ENCODE results near the gene L1TD1. TPM values are rescaled to one million over a fixed set of nuclear protein-coding genes. Genes with fewer than 3 reads are reported as not detected.
"Not testable (repeated sequence)": the region's sequence is repeated elsewhere in the genome, so short reads cannot be mapped to it uniquely, and the experiment has no call there.

The L1TD1 gene
- total and polyA plus RNA-seq, 8 donors: 0.13 to 10.1 (median 1.2) TPM; not detected in 4

- DNase-seq: no peak
- H3K4me3 ChIP-seq: no peak overlapping the region
- H3K27ac ChIP-seq: no peak overlapping the region
- TF ChIP-seq, protein P1, sequence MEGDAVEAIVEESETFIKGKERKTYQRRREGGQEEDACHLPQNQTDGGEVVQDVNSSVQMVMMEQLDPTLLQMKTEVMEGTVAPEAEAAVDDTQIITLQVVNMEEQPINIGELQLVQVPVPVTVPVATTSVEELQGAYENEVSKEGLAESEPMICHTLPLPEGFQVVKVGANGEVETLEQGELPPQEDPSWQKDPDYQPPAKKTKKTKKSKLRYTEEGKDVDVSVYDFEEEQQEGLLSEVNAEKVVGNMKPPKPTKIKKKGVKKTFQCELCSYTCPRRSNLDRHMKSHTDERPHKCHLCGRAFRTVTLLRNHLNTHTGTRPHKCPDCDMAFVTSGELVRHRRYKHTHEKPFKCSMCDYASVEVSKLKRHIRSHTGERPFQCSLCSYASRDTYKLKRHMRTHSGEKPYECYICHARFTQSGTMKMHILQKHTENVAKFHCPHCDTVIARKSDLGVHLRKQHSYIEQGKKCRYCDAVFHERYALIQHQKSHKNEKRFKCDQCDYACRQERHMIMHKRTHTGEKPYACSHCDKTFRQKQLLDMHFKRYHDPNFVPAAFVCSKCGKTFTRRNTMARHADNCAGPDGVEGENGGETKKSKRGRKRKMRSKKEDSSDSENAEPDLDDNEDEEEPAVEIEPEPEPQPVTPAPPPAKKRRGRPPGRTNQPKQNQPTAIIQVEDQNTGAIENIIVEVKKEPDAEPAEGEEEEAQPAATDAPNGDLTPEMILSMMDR (IDR thresholded peaks at IDR 0.05): no peak
- TF ChIP-seq POLR2A (IDR thresholded peaks at IDR 0.05): no peak
- TF ChIP-seq POLR2AphosphoS5 (IDR thresholded peaks at IDR 0.05): no peak
- TF ChIP-seq EP300 (IDR thresholded peaks at IDR 0.05): no peak
- no peaks in the 10 kb centered on the region for H3K27me3 ChIP-seq
- peaks cover 4 to 21% (median 17%) of the 10 kb centered on the region in 4 donors for H3K9me3 ChIP-seq
- 63 to 87% (median 80%) methylated on average over 6 of the region's 6 CpGs for WGBS, 5 donors
- intact Hi-C loops (cut with DNase I; ENCODE audit: low total_unique reads): no loop called here
- no peaks in the 10 kb centered on the region for H3K36me3 ChIP-seq
- H3K4me1 ChIP-seq: no peaks in the 10 kb centered on the region
Observed at GRCh38 chr1:62213075-62213914, 18.6 kb downstream of the L1TD1 start.

DNA sequence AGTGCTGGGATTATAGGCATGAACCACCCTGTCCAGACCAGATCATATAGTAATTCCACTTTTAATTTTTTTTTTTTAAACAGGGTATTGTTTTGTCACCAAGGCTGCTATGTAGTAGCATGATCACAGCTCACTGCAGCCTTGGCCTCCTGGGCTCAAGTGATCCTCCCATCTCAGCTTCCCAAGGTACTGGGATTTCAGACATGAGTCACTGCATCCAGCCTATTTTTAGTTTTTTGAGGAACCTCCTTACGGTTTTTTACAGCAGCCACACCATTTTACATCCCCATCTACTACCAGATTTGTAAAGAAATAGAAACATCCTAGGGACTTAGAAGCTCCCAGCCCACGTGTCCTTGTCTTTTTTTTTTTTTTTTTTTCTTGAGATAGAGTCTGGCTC, 24.0 kb downstream of the L1TD1 start:
- no peak for DNase-seq
- H3K4me3 ChIP-seq: no peak overlapping the region
- intact Hi-C loops (cut with DNase I; ENCODE audit: low total_unique reads): no loop called here
- H3K4me1 ChIP-seq: no peaks in the 10 kb centered on the region
- H3K27me3 ChIP-seq: no peaks in the 10 kb centered on the region
- H3K36me3 ChIP-seq: no peaks in the 10 kb centered on the region
- WGBS, 5 donors: 72 to 89% (median 84%) methylated on average over 2 of the region's 2 CpGs
- no peaks in the 10 kb centered on the region for H3K9me3 ChIP-seq
- H3K27ac ChIP-seq: no peak overlapping the region
- TF ChIP-seq POLR2AphosphoS5 (IDR thresholded peaks at IDR 0.05): no peak

- H3K4me1 ChIP-seq; H3K27ac ChIP-seq; H3K9me3 ChIP-seq; H3K36me3 ChIP-seq; H3K4me3 ChIP-seq; DNase-seq; H3K27me3 ChIP-seq; intact Hi-C loops (cut with DNase I; ENCODE audit: low total_unique reads): not testable (repeated sequence)
- 83 to 96% (median 88%) methylated on average over 9 of the region's 9 CpGs for WGBS, 5 donors
Observed at GRCh38 chr1:62220456-62220855, 25.8 kb downstream of the L1TD1 start.

DNA sequence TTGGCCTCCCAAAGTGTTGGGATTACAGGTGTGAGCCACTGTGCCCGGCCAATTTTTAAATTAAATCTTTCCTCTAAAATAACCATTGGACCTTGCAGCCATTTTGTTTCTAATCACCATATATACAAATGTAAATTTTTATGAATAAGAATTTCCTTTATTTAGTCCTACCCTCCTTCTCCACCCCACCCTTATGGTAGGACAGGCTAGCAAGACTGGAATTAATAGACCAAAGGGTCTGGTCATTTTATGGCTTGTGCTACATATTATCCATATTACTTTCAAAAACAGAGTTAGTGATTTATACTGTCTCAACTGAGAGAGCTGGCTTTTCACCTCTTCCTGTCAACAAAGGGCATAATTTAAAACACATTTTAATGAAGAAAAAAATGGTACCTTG, 26.5 kb downstream of the L1TD1 start:
- no peak for TF ChIP-seq EP300 (IDR thresholded peaks at IDR 0.05)
- TF ChIP-seq POLR2A (IDR thresholded peaks at IDR 0.05): no peak
- TF ChIP-seq, protein P1 (IDR thresholded peaks at IDR 0.05): no peak
- TF ChIP-seq POLR2AphosphoS5 (IDR thresholded peaks at IDR 0.05): no peak
- Histone ChIP-seq H3K27me3 (no peaks in the 10 kb centered on the region), H3K27ac (no peak overlapping the region), H3K9me3 (no peaks in the 10 kb centered on the region), H3K4me1 (no peaks in the 10 kb centered on the region), H3K4me3 (no peak overlapping the region), H3K36me3 (no peaks in the 10 kb centered on the region)
- 94 to 100% (median 96%) methylated on average over 1 of the region's 1 CpG for WGBS, 5 donors
- no peak for DNase-seq
- intact Hi-C loops (cut with DNase I; ENCODE audit: low total_unique reads): no loop called here

GRCh38 chr1:62222321-62222720, 27.7 kb downstream of the L1TD1 start:
- no peak overlapping the region for H3K27ac ChIP-seq
- no peak for DNase-seq
- TF ChIP-seq EP300 (IDR thresholded peaks at IDR 0.05) (no peak), POLR2AphosphoS5 (IDR thresholded peaks at IDR 0.05) (no peak), POLR2A (IDR thresholded peaks at IDR 0.05) (no peak)
- TF ChIP-seq, protein P1 (IDR thresholded peaks at IDR 0.05): no peak
- H3K4me1 ChIP-seq: no peaks in the 10 kb centered on the region
- H3K36me3 ChIP-seq: no peaks in the 10 kb centered on the region
- H3K4me3 ChIP-seq: no peak overlapping the region
- no peaks in the 10 kb centered on the region for H3K9me3 ChIP-seq
- WGBS, 5 donors: 82 to 92% (median 90%) methylated on average over 8 to 9 of the region's 9 CpGs
- H3K27me3 ChIP-seq: no peaks in the 10 kb centered on the region
- intact Hi-C loops (cut with DNase I; ENCODE audit: low total_unique reads): no loop called here

All from stomach (tissue), 9 donors.